OCI-LY1 (cell line): ENCODE results near the gene HOXB6.

ENCODE experiments used
- H2AFZ ChIP-seq: fragments of 200-600 bp; sonication (generic), shearing (Covaris generic); 2 replicates; pipeline ENCODE4 v1.6.0; 2014; ENCODE audit warnings: antibody characterized with exemption, mild to moderate bottlenecking, low read length
- H3F3A ChIP-seq: fragments of 200-600 bp; sonication (generic), shearing (Covaris generic); 2 replicates; pipeline ENCODE4 v1.6.0; 2014; ENCODE audit warnings: mild to moderate bottlenecking, antibody characterized with exemption, low read length, moderate library complexity; ENCODE audit not compliant: insufficient read depth
- H3K27ac ChIP-seq: fragments of 200-600 bp; sonication (generic); 2 replicates; pipeline ENCODE4 v1.5.1; 2014; ENCODE audit warnings: low read length, mixed run types, mild to moderate bottlenecking, low read depth; ENCODE audit not compliant: poor library complexity, severe bottlenecking
- H3K27me3 ChIP-seq: fragments of 200-600 bp; sonication (generic); 2 replicates; pipeline ENCODE4 v1.6.0; 2014; ENCODE audit warnings: antibody characterized with exemption, mild to moderate bottlenecking, low read length, moderate library complexity; ENCODE audit not compliant: insufficient read depth
- H3K36me3 ChIP-seq: fragments of 200-600 bp; sonication (generic); 2 replicates; pipeline ENCODE4 v1.6.1; 2014; ENCODE audit warnings: mild to moderate bottlenecking, antibody characterized with exemption, low read length, moderate library complexity, mixed read lengths; ENCODE audit not compliant: insufficient read depth
- H3K4me1 ChIP-seq: fragments of 200-600 bp; sonication (generic); 2 replicates; pipeline ENCODE4 v1.5.1; 2014; ENCODE audit warnings: mild to moderate bottlenecking, low read length, moderate library complexity; ENCODE audit not compliant: insufficient read depth, severe bottlenecking
- H3K4me2 ChIP-seq: fragments of 200-600 bp; sonication (generic), shearing (Covaris generic); 2 replicates; pipeline ENCODE4 v1.6.1; 2014; ENCODE audit warnings: low read length
- H3K4me3 ChIP-seq: fragments of 200-600 bp; sonication (generic); 2 replicates; pipeline ENCODE4 v1.5.1; 2014; ENCODE audit warnings: low read length, low read depth, mild to moderate bottlenecking, mixed read lengths; ENCODE audit not compliant: poor library complexity, severe bottlenecking
- H3K79me2 ChIP-seq: fragments of 200-600 bp; shearing (Covaris generic); 2 replicates; pipeline ENCODE4 v1.6.1; 2016; ENCODE audit warnings: mixed run types, low read length, mixed read lengths; ENCODE audit not compliant: insufficient read depth
- H3K9ac ChIP-seq: fragments of 200-600 bp; sonication (generic), shearing (Covaris generic); 2 replicates; pipeline ENCODE4 v1.6.1; 2014; ENCODE audit warnings: mild to moderate bottlenecking, low read length, mixed read lengths
- H3K9me2 ChIP-seq: fragments of 200-600 bp; sonication (generic), shearing (Covaris generic); 2 replicates; pipeline ENCODE4 v1.6.1; 2014; ENCODE audit warnings: low read depth, mild to moderate bottlenecking, low read length, mixed read lengths
- H3K9me3 ChIP-seq: fragments of 200-600 bp; shearing (Covaris generic); 2 replicates; pipeline ENCODE4 v1.6.1; 2014; ENCODE audit warnings: low read length, mixed read lengths
- H4K20me1 ChIP-seq: fragments of 200-600 bp; sonication (generic), shearing (Covaris generic); 2 replicates; pipeline ENCODE4 v1.6.0; 2016; ENCODE audit warnings: mild to moderate bottlenecking, low read length; ENCODE audit not compliant: insufficient read depth
- EZH2 ChIP-seq: fragments of 200-600 bp; sonication (generic), shearing (Covaris generic); IDR thresholded peaks from 2 replicates; pipeline ENCODE4 v1.8.0; 2017; ENCODE audit warnings: borderline replicate concordance, mixed run types, mild to moderate bottlenecking, antibody characterized with exemption, low read length, moderate library complexity, mixed read lengths
- TF ChIP-seq, protein P1 (sequence below): fragments of 200-600 bp; sonication (generic), shearing (Covaris generic); IDR thresholded peaks from 2 replicates; pipeline ENCODE4 v1.5.1; 2017; ENCODE audit warnings: mild to moderate bottlenecking, antibody characterized with exemption, low read length, moderate library complexity, mixed read lengths

Gene HOXB6

GRCh38 chr17:48563385-48563838 lies 41.4 kb downstream of the HOXB6 start:
- no peak overlapping the region for H3K4me3 ChIP-seq
- TF ChIP-seq, protein P1, sequence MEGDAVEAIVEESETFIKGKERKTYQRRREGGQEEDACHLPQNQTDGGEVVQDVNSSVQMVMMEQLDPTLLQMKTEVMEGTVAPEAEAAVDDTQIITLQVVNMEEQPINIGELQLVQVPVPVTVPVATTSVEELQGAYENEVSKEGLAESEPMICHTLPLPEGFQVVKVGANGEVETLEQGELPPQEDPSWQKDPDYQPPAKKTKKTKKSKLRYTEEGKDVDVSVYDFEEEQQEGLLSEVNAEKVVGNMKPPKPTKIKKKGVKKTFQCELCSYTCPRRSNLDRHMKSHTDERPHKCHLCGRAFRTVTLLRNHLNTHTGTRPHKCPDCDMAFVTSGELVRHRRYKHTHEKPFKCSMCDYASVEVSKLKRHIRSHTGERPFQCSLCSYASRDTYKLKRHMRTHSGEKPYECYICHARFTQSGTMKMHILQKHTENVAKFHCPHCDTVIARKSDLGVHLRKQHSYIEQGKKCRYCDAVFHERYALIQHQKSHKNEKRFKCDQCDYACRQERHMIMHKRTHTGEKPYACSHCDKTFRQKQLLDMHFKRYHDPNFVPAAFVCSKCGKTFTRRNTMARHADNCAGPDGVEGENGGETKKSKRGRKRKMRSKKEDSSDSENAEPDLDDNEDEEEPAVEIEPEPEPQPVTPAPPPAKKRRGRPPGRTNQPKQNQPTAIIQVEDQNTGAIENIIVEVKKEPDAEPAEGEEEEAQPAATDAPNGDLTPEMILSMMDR: no peak
- no peak for TF ChIP-seq EZH2
- H3K27ac ChIP-seq: no peak overlapping the region

DNA sequence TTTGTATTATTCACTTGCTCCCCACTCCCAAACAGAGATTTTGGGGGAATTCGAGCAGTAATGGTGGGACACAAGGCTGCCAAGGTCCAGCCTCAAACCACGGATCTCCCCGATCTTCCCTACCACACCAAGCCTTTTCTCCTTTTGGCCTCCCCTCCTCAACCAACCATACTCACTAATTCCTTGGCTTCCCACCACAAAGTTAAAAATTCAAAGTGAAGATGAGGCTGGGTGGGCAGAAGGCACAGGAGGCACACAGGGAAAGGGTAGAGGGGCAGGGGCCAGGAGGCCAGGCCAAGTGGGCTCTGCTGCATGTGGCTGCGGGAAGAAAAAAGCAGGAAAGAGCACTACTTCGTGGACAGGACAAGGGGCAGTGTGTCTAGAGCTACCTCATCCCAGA lies 41.9 kb downstream of the HOXB6 start:
- Histone ChIP-seq H3K9me2 (no peaks in the 10 kb centered on the region), H3K4me3 (no peak overlapping the region), H3K9ac (no peak overlapping the region), H3K4me1 (no peaks in the 10 kb centered on the region), H3K9me3 (no peaks in the 10 kb centered on the region), H3K27ac (no peak overlapping the region), H4K20me1 (no peaks in the 10 kb centered on the region), H3K4me2 (no peak overlapping the region), H3K79me2 (no peaks in the 10 kb centered on the region), H2AFZ (no peak overlapping the region), H3K27me3 (no peaks in the 10 kb centered on the region; the same call in 1 of the 2 replicates), H3K36me3 (no peaks in the 10 kb centered on the region), H3F3A (no peaks in the 10 kb centered on the region)
- no peak for TF ChIP-seq EZH2
- TF ChIP-seq, protein P1: no peak

More at GRCh38 chr17:48563385-48563838, 41.4 kb downstream of the HOXB6 start:
- H3K36me3 ChIP-seq: no peaks in the 10 kb centered on the region
- no peaks in the 10 kb centered on the region for H3K9me2 ChIP-seq
- no peaks in the 10 kb centered on the region for H3K4me1 ChIP-seq
- no peaks in the 10 kb centered on the region for H3K9me3 ChIP-seq
- H3K4me2 ChIP-seq: no peak overlapping the region
- no peaks in the 10 kb centered on the region for H4K20me1 ChIP-seq
- no peaks in the 10 kb centered on the region for H3F3A ChIP-seq
- H3K9ac ChIP-seq: no peak overlapping the region
- H3K79me2 ChIP-seq: no peaks in the 10 kb centered on the region
- H2AFZ ChIP-seq: no peak overlapping the region
- H3K27me3 ChIP-seq: no peaks in the 10 kb centered on the region; the same call in 1 of the 2 replicates

GRCh38 chr17:48561884-48562810 lies 42.6 kb downstream of the HOXB6 start:
- no peak for TF ChIP-seq EZH2
- TF ChIP-seq, protein P1: no peak
- Histone ChIP-seq H3K36me3 (no peaks in the 10 kb centered on the region), H3K4me3 (no peak overlapping the region), H3K9ac (no peak overlapping the region), H3K9me2 (no peaks in the 10 kb centered on the region), H2AFZ (no peak overlapping the region), H3K79me2 (no peaks in the 10 kb centered on the region), H3K9me3 (no peaks in the 10 kb centered on the region), H3F3A (no peaks in the 10 kb centered on the region), H3K4me1 (no peaks in the 10 kb centered on the region), H3K27ac (no peak overlapping the region), H4K20me1 (no peaks in the 10 kb centered on the region), H3K4me2 (no peak overlapping the region), H3K27me3 (no peaks in the 10 kb centered on the region; the same call in 1 of the 2 replicates)
